UCSD-AML1 (cell line): Measurements from ENCODE around the gene GSE1.

Source experiments
- DNase-seq: peaks from one replicate; lab custom pipeline; 2025; ENCODE audit not compliant: unreplicated experiment; lab: John Stamatoyannopoulos, UW

Gene GSE1

GRCh38 chr16:85612801-85613603, at the start of gene GSE1:
Gene GSE1 (plus strand): TSS chr16:85613322. CDS start chr16:85613392, 70 bp downstream.
- DNase-seq: peak; percentile 87

- no peak for DNase-seq
Observed at GRCh38 chr16:85563515-85564276, 49.4 kb upstream of the GSE1 start.

- DNase-seq: peak; percentile 71
Observed at GRCh38 chr16:85564277-85565051, 48.7 kb upstream of the GSE1 start.

- DNase-seq: no peak
Observed at GRCh38 chr16:85565340-85565739, 47.8 kb upstream of the GSE1 start.

- DNase-seq: no peak
Observed at GRCh38 chr16:85565801-85566526, 47.2 kb upstream of the GSE1 start.

GRCh38 chr16:85566561-85567100, 46.5 kb upstream of the GSE1 start:
- DNase-seq: no peak

GRCh38 chr16:85567101-85567866, 45.8 kb upstream of the GSE1 start:
- DNase-seq: no peak

GRCh38 chr16:85567935-85568334, 45.2 kb upstream of the GSE1 start:
- DNase-seq: no peak

- no peak for DNase-seq
Observed at GRCh38 chr16:85568519-85568918, 44.6 kb upstream of the GSE1 start.

- DNase-seq: no peak
Observed at GRCh38 chr16:85569039-85569614, 44.0 kb upstream of the GSE1 start.

- DNase-seq: peak; percentile 28
Observed at GRCh38 chr16:85569615-85570212, 43.4 kb upstream of the GSE1 start.

GRCh38 chr16:85570213-85570734, 42.8 kb upstream of the GSE1 start:
- no peak for DNase-seq

- DNase-seq: peak; percentile 78
Observed at GRCh38 chr16:85570735-85571562, 42.2 kb upstream of the GSE1 start.

- DNase-seq: no peak
Observed at GRCh38 chr16:85571563-85571812, 41.6 kb upstream of the GSE1 start.

GRCh38 chr16:85571813-85572619, 41.1 kb upstream of the GSE1 start:
- DNase-seq: peak; percentile 76

GRCh38 chr16:85573045-85573695, 40.0 kb upstream of the GSE1 start:
- no peak for DNase-seq
